ENCODE measurements around the gene UGT1A9.
"Not testable (repeated sequence)": the region's sequence is repeated elsewhere in the genome, so short reads cannot be mapped to it uniquely, and the experiment has no call there.

UGT1A9 gene

GRCh38 chr2:233712611-233713261 lies 41.0 kb downstream of the UGT1A9 start, which contains the start of gene UGT1A5:
TSS of gene UGT1A5 (plus strand) at chr2:233712907. CDS start at chr2:233712992, 85 bp downstream.
- Histone ChIP-seq H3K9me3 (ENCODE audit: control insufficient read depth, insufficient read depth, low read length) (no peaks in the 10 kb centered on the region), H3K4me1 (ENCODE audit: insufficient read depth, low read length) (no peaks in the 10 kb centered on the region; the same call in 1 of the 2 replicates), H3K36me3 (ENCODE audit: insufficient read depth, low read length) (no peaks in the 10 kb centered on the region), H3K9ac (ENCODE audit: low read depth, low read length) (no peak within 1 kb of the TSS)

- H3K9me3 ChIP-seq (ENCODE audit: control insufficient read depth, insufficient read depth, low read length) = no peaks in the 10 kb centered on the region
- no peak overlapping the region for H3K9ac ChIP-seq (ENCODE audit: low read depth, low read length)
- no peaks in the 10 kb centered on the region; the same call in 1 of the 2 replicates for H3K4me1 ChIP-seq (ENCODE audit: insufficient read depth, low read length)
- no peaks in the 10 kb centered on the region for H3K36me3 ChIP-seq (ENCODE audit: insufficient read depth, low read length)
Measured at GRCh38 chr2:233713262-233713615, 41.5 kb downstream of the UGT1A9 start.

DNA sequence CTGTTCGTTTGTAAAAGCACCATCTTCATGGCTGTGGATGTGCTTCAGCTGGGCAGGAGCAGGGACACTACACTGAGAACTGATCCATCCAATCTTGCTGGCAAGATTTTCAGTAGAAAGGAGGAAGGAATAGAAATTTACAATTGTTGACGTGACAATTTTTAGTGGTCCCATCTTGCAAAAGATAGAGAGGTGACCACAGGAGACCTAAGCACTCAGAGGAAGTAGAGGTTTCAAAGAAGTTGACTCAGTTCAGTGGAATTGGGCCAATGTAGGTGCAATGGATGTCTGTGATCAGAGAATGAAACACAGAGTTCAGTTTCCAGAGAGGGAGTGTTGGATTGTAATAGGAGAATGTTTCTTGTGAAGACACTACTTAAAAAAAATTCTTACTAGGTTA lies 42.4 kb downstream of the UGT1A9 start:
- no peaks in the 10 kb centered on the region for H3K36me3 ChIP-seq (ENCODE audit: insufficient read depth, low read length)
- no peaks in the 10 kb centered on the region for H3K9me3 ChIP-seq (ENCODE audit: control insufficient read depth, insufficient read depth, low read length)
- H3K9ac ChIP-seq (ENCODE audit: low read depth, low read length) = no peak overlapping the region
- H3K4me1 ChIP-seq (ENCODE audit: insufficient read depth, low read length) = no peaks in the 10 kb centered on the region; the same call in 1 of the 2 replicates

DNA sequence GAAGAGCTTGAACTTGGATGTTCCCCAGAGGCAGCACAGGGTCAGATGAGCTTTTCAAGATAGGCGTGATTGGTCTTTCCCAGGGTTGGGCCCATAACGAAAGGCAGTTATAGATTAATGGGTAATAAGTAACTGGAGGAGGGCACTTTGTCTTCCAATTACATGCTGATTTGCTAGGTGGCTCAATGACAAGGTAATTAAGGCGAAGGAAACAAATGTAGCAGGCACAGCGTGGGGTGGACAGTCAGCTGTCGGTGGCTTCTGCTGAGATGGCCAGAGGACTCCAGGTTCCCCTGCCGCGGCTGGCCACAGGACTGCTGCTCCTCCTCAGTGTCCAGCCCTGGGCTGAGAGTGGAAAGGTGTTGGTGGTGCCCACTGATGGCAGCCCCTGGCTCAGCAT lies 46.9 kb downstream of the UGT1A9 start, which contains the start of gene UGT1A4:
Gene UGT1A4 (plus strand): TSS at position 185 of the 400 bp plus-strand sequence. CDS start 85 bp downstream, at position 270.
- Histone ChIP-seq H3K4me1 (ENCODE audit: insufficient read depth, low read length) (no peaks in the 10 kb centered on the region), H3K9me3 (ENCODE audit: control insufficient read depth, insufficient read depth, low read length) (no peaks in the 10 kb centered on the region), H3K36me3 (ENCODE audit: insufficient read depth, low read length) (no peaks in the 10 kb centered on the region), H3K9ac (ENCODE audit: low read depth, low read length) (no peak within 1 kb of the TSS)

- Histone ChIP-seq H3K9me3 (ENCODE audit: control insufficient read depth, insufficient read depth, low read length) (no peaks in the 10 kb centered on the region), H3K4me1 (ENCODE audit: insufficient read depth, low read length) (no peaks in the 10 kb centered on the region), H3K36me3 (ENCODE audit: insufficient read depth, low read length) (no peaks in the 10 kb centered on the region), H3K9ac (ENCODE audit: low read depth, low read length) (no peak within 1 kb of the TSS)
Measured at GRCh38 chr2:233728723-233729301, 57.1 kb downstream of the UGT1A9 start, which contains the start of gene UGT1A3. TSS of gene UGT1A3 (plus strand) at chr2:233729042. CDS start at chr2:233729127, 85 bp downstream.

GRCh38 chr2:233736868-233737653 lies 65.4 kb downstream of the UGT1A9 start:
- H3K9ac ChIP-seq (ENCODE audit: low read depth, low read length); H3K9me3 ChIP-seq (ENCODE audit: control insufficient read depth, insufficient read depth, low read length); H3K36me3 ChIP-seq (ENCODE audit: insufficient read depth, low read length); H3K4me1 ChIP-seq (ENCODE audit: insufficient read depth, low read length): not testable (repeated sequence)

DNA sequence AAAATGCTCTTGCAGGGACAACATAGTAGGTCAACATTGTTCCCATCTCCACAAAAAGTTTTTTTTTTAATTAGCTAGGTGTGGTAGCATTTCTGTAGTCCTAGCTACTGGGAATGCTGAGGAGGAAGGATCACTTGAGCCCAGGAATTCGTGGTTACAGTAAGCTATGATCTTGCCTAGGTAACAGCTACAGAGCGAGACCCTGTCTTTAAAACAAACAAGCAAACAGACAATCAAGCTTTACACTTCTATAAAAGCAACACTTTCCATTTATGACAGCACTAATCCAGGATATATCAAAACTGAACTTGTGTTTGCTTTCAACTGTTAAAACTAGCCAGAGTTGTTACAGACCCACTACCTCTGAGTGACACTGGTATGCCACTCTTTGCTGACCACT lies 69.2 kb downstream of the UGT1A9 start:
- H3K4me1 ChIP-seq (ENCODE audit: insufficient read depth, low read length) = no peaks in the 10 kb centered on the region
- H3K36me3 ChIP-seq (ENCODE audit: insufficient read depth, low read length) = no peaks in the 10 kb centered on the region
- H3K9me3 ChIP-seq (ENCODE audit: control insufficient read depth, insufficient read depth, low read length) = no peaks in the 10 kb centered on the region; the same call in 1 of the 2 replicates

GRCh38 chr2:233743464-233744259 lies 72.0 kb downstream of the UGT1A9 start:
- Histone ChIP-seq H3K36me3 (ENCODE audit: insufficient read depth, low read length) (no peaks in the 10 kb centered on the region), H3K9ac (ENCODE audit: low read depth, low read length) (no peak overlapping the region), H3K4me1 (ENCODE audit: insufficient read depth, low read length) (no peaks in the 10 kb centered on the region), H3K9me3 (ENCODE audit: control insufficient read depth, insufficient read depth, low read length) (no peaks in the 10 kb centered on the region)

More for the DNA sequence above, 69.2 kb downstream of the UGT1A9 start:
- H3K9ac ChIP-seq (ENCODE audit: low read depth, low read length) = no peak overlapping the region

GRCh38 chr2:233745073-233745755 lies 73.5 kb downstream of the UGT1A9 start:
- Histone ChIP-seq H3K4me1 (ENCODE audit: insufficient read depth, low read length) (no peaks in the 10 kb centered on the region), H3K9me3 (ENCODE audit: control insufficient read depth, insufficient read depth, low read length) (no peaks in the 10 kb centered on the region), H3K9ac (ENCODE audit: low read depth, low read length) (no peak overlapping the region), H3K36me3 (ENCODE audit: insufficient read depth, low read length) (no peaks in the 10 kb centered on the region)

DNA sequence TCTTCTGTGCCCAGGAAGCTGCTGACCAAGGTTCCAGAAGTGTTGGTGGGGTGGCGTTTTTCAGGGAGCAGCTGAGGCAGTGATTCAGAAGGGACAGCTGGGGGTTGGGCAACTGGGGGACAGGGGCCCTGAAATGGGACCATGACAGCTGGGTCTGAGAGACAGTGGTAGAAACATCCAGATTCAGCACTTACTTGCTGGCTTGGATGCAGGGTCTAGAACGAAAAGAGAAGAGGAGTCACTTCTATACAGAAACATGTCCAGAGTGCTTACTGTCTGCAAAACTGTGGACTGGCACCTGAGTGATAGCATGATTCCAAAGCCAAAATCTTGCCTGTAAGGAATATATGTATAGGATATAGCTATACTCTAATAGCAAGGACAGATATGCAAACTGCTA lies 74.1 kb downstream of the UGT1A9 start:
- H3K9ac ChIP-seq (ENCODE audit: low read depth, low read length); H3K4me1 ChIP-seq (ENCODE audit: insufficient read depth, low read length); H3K36me3 ChIP-seq (ENCODE audit: insufficient read depth, low read length); H3K9me3 ChIP-seq (ENCODE audit: control insufficient read depth, insufficient read depth, low read length): not testable (repeated sequence)

DNA sequence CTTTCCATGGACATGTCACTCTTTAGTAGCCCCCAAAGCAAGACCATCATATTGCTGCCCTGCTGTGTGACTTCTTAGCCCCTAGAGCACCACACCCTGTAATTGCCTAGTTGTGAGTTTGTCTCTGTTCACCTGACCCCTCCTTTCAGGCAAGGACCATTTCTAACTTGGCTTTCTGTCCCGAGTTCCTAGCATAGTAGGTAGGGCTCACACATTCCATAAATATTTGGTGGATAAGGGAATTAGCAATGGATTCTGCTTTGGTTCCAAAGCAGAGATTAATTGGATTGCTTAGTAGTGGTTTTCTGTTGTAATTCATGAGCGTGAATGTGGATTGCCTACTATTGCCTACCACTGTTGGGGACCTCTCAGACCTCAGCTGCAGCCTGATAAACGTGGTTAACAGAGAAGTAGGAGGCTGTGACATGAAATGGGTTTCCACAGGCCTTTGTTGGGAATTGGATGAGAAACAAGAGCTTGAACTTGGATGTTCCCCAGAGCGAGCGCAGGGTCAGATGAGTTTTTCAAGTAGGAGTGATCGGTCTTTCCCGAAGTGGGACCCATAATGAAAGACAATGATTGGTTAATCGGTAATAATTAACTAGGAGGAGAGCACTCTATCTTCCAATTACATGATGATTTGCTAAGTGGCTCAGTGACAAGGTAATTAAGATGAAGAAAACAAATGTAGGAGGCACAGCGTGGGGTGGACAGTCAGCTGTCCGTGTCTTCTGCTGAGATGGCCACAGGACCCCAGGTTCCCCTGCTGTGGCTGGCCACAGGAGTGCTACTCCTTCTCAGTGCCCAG lies 75.0 kb downstream of the UGT1A9 start:
- Histone ChIP-seq H3K36me3 (ENCODE audit: insufficient read depth, low read length) (no peaks in the 10 kb centered on the region), H3K9ac (ENCODE audit: low read depth, low read length) (no peak overlapping the region), H3K9me3 (ENCODE audit: control insufficient read depth, insufficient read depth, low read length) (no peaks in the 10 kb centered on the region), H3K4me1 (ENCODE audit: insufficient read depth, low read length) (no peaks in the 10 kb centered on the region)

DNA sequence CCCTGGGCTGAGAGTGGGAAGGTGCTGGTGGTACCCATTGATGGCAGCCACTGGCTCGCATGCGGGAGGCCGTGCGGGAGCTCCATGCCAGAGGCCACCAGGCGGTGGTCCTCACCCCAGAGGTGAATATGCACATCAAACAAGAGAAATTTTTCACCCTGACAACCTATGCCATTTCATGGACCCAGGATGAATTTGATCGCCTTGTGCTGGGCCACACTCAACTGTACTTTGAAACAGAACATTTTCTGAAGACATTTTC lies 75.5 kb downstream of the UGT1A9 start:
- Histone ChIP-seq H3K4me1 (ENCODE audit: insufficient read depth, low read length) (no peaks in the 10 kb centered on the region), H3K9ac (ENCODE audit: low read depth, low read length) (no peak overlapping the region), H3K36me3 (ENCODE audit: insufficient read depth, low read length) (no peaks in the 10 kb centered on the region), H3K9me3 (ENCODE audit: control insufficient read depth, insufficient read depth, low read length) (no peaks in the 10 kb centered on the region)

DNA sequence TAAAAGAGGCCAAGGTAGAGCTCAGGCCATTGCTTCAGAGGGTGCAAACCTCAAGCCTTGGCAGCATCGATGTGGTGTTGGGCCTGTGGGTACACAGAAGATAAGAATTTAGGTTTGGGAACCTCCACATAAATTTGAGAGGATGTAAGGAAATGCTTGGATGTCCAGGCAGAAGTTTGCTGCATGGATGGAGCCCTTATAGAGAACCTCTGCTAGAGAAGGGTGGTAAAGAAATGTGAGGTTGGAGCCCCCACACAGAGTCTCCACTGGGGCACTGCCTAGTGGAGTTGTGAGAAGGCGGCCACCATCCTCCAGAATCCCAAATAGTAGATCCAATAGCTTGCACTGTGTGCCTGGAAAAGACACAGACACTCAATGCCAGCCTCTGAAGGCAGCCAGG lies 79.0 kb downstream of the UGT1A9 start:
- H3K36me3 ChIP-seq (ENCODE audit: insufficient read depth, low read length); H3K4me1 ChIP-seq (ENCODE audit: insufficient read depth, low read length); H3K9me3 ChIP-seq (ENCODE audit: control insufficient read depth, insufficient read depth, low read length); H3K9ac ChIP-seq (ENCODE audit: low read depth, low read length): not testable (repeated sequence)
